ENCODE results near the gene ZNF491.
"Not testable (repeated sequence)": the region's sequence is repeated elsewhere in the genome, so short reads cannot be mapped to it uniquely, and the experiment has no call there.

The ZNF491 gene

GRCh38 chr19:11806354-11807098, 8.2 kb downstream of the ZNF491 start:
- no peak for DNase-seq (ENCODE audit: extremely low read depth in 1 of 2, low read depth in 1 of 2)

- no peak for DNase-seq (ENCODE audit: extremely low read depth in 1 of 2, low read depth in 1 of 2)
These were observed 8.7 kb downstream of the ZNF491 start for GRCh38 chr19:11807099-11807380.

GRCh38 chr19:11813703-11814028, 15.3 kb downstream of the ZNF491 start:
- DNase-seq (ENCODE audit: extremely low read depth in 1 of 2, low read depth in 1 of 2), result no peak

GRCh38 chr19:11814029-11814699, 15.8 kb downstream of the ZNF491 start, which contains the start of gene ZNF440:
ZNF440 (plus strand) TSS chr19:11814273; CDS start chr19:11814448, 175 bp downstream.
- peak; percentile 70 to 90 for DNase-seq (ENCODE audit: extremely low read depth in 1 of 2, low read depth in 1 of 2)

- no peak for DNase-seq (ENCODE audit: extremely low read depth in 1 of 2, low read depth in 1 of 2)
These were observed 16.3 kb downstream of the ZNF491 start for GRCh38 chr19:11814700-11815035.

GRCh38 chr19:11821474-11822109, 23.3 kb downstream of the ZNF491 start:
- DNase-seq (ENCODE audit: extremely low read depth in 1 of 2, low read depth in 1 of 2), result no peak

- DNase-seq (ENCODE audit: extremely low read depth in 1 of 2, low read depth in 1 of 2), result not testable (repeated sequence)
These were observed 30.9 kb downstream of the ZNF491 start for GRCh38 chr19:11828957-11829876.

- no peak for DNase-seq (ENCODE audit: extremely low read depth in 1 of 2, low read depth in 1 of 2)
These were observed 34.1 kb downstream of the ZNF491 start for GRCh38 chr19:11832253-11832912.

GRCh38 chr19:11833541-11833940, 35.2 kb downstream of the ZNF491 start:
- no peak for DNase-seq (ENCODE audit: extremely low read depth in 1 of 2, low read depth in 1 of 2)

- DNase-seq (ENCODE audit: extremely low read depth in 1 of 2, low read depth in 1 of 2), result not testable (repeated sequence)
These were observed 37.3 kb downstream of the ZNF491 start for GRCh38 chr19:11835626-11836066.

- DNase-seq (ENCODE audit: extremely low read depth in 1 of 2, low read depth in 1 of 2), result no peak
These were observed 45.4 kb downstream of the ZNF491 start for GRCh38 chr19:11843722-11844121.

- DNase-seq (ENCODE audit: extremely low read depth in 1 of 2, low read depth in 1 of 2), result not testable (repeated sequence)
These were observed 49.3 kb downstream of the ZNF491 start for GRCh38 chr19:11847615-11848014.

GRCh38 chr19:11848200-11848593, 49.9 kb downstream of the ZNF491 start:
- no peak for DNase-seq (ENCODE audit: extremely low read depth in 1 of 2, low read depth in 1 of 2)

GRCh38 chr19:11848594-11849469, 50.5 kb downstream of the ZNF491 start, which contains the start of gene ZNF439:
ZNF439 (plus strand) TSS chr19:11848726; CDS start chr19:11848868, 142 bp downstream.
- DNase-seq (ENCODE audit: extremely low read depth in 1 of 2, low read depth in 1 of 2), result peak; percentile 50 to 83

GRCh38 chr19:11850289-11850688, 52.0 kb downstream of the ZNF491 start:
- DNase-seq (ENCODE audit: extremely low read depth in 1 of 2, low read depth in 1 of 2), result not testable (repeated sequence)

- no peak for DNase-seq (ENCODE audit: extremely low read depth in 1 of 2, low read depth in 1 of 2)
These were observed 55.0 kb downstream of the ZNF491 start for GRCh38 chr19:11853358-11853757.

GRCh38 chr19:11856596-11857250, 58.4 kb downstream of the ZNF491 start:
- DNase-seq (ENCODE audit: extremely low read depth in 1 of 2, low read depth in 1 of 2), result no peak

All from stimulated activated CD8-positive, alpha-beta memory T cell treated with anti-CD3 and anti-CD28 coated beads, Interleukin-7, amount 100 ng/mL, for 48 hours (primary cell).